Body of pancreas (tissue), 4 donors: ENCODE data around the gene IGF1R. TPM values are rescaled to one million over a fixed set of nuclear protein-coding genes. Genes with fewer than 3 reads are reported as not detected.
A peak's percentile ranks its signal among the peaks of the same experiment; 100 is the strongest.

ENCODE experiments used
- ATAC-seq: fragments of 150-250 bp; one replicate; pipeline ENCODE4 v1.9.1; 2016
- DNase-seq, 4 donors: peaks; one replicate each; pipeline ENCODE4 v3.0.0-alpha.2; 2019
- H3K27ac ChIP-seq, 4 donors: fragments of 200-600 bp; sonication (generic); 1 replicate in 3 of 4; 2 replicates in 1 of 4; pipeline versions ENCODE4 v1.5.1 to v1.6.1; 2016 to 2019; ENCODE audit warnings: mild to moderate bottlenecking in 1 of 4, mixed read lengths in 1 of 4, moderate library complexity in 1 of 4
- H3K27me3 ChIP-seq, 2 donors: fragments of 200-600 bp; sonication (generic); one replicate each; pipeline ENCODE4 v1.6.0; 2016; ENCODE audit warnings: mild to moderate bottlenecking in 1 of 2
- H3K36me3 ChIP-seq, 2 donors: fragments of 200-600 bp; sonication (generic); replicated peaks in 1 of 2; 2 replicates each; pipeline ENCODE4 v1.5.1; 2016; ENCODE audit warnings: low read depth in 2 of 2; ENCODE audit not compliant: insufficient read depth in 1 of 2
- H3K4me1 ChIP-seq: fragments of 200-600 bp; sonication (generic); one replicate; pipeline ENCODE4 v1.6.0; 2016
- H3K4me3 ChIP-seq, 2 donors: fragments of 200-600 bp; sonication (generic); 1 replicate in 1 of 2; 2 replicates in 1 of 2; pipeline ENCODE4 v1.5.1; 2016 to 2019
- H3K9me3 ChIP-seq, 3 donors: fragments of 200-600 bp; sonication (generic); 1 replicate in 2 of 3; 2 replicates in 1 of 3; pipeline ENCODE4 v1.5.1; 2016
- POLR2A ChIP-seq, 3 donors: fragments of 450-650 bp; IDR thresholded peaks; one replicate each; pipeline ENCODE4 v1.6.1; 2016; ENCODE audit warnings: antibody characterized with exemption in 3 of 3, mild to moderate bottlenecking in 2 of 3
- WGBS, 2 donors: methylation state at CpG; one replicate each; pipeline ENCODE4 v1.1.5; 2017; 5-methylcytosine and 5-hydroxymethylcytosine counted together
- intact Hi-C: fragments of 100-400 bp; cut with DNase I; formaldehyde crosslinking; loops from one replicate; pipeline ENCODE4 v1.15.1; 2023
- total RNA-seq, 2 donors: library from RNA; depleted of rRNA; stranded (reverse); fragments of >200 nt; gene quantifications; one replicate each; pipeline ENCODE4 v1.1.0, GENCODE V29; 2016
- TF ChIP-seq, protein P1 (sequence below), 7 experiments: fragments of 450-650 bp in 4 of 7; fragments of 200-600 bp in 3 of 7; sonication (generic) in 3 of 7; IDR thresholded peaks; one replicate each; pipeline ENCODE4 v1.5.1; 2016 to 2019; ENCODE audit warnings: antibody characterized with exemption in 7 of 7

Gene IGF1R
- total RNA-seq, 2 donors from 2014 or later = 34.8 to 55.7 TPM

DNA sequence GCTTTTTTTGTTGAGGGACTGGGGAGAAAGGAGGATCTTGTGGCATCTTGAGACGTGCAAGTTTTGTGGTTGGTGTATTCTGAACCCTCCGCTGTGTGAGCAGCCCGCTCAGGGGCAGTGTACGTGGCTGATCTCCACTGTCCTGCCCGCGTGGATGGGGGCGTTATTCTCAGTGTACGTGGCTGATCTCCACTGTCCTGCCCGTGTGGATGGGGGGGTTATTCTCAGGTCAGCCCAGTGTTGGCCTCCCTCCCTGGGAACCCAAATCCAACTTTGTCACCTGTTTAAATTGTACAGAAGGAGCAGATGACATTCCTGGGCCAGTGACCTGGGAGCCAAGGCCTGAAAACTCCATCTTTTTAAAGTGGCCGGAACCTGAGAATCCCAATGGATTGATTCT, 275.2 kb downstream of the IGF1R start:
- Histone ChIP-seq H3K27me3 (no peaks in the 10 kb centered on the region), H3K36me3 (peaks cover 5 to 6% of the 10 kb centered on the region in 2 donors), H3K4me1 (peaks cover 58% of the 10 kb centered on the region), H3K27ac (peak overlapping the region; percentile 51 to 74 (median 63)), H3K4me3 (no peak overlapping the region), H3K9me3 (no peaks in the 10 kb centered on the region)
- no peak for TF ChIP-seq POLR2A (IDR thresholded peaks at IDR 0.05)
- TF ChIP-seq, protein P1, sequence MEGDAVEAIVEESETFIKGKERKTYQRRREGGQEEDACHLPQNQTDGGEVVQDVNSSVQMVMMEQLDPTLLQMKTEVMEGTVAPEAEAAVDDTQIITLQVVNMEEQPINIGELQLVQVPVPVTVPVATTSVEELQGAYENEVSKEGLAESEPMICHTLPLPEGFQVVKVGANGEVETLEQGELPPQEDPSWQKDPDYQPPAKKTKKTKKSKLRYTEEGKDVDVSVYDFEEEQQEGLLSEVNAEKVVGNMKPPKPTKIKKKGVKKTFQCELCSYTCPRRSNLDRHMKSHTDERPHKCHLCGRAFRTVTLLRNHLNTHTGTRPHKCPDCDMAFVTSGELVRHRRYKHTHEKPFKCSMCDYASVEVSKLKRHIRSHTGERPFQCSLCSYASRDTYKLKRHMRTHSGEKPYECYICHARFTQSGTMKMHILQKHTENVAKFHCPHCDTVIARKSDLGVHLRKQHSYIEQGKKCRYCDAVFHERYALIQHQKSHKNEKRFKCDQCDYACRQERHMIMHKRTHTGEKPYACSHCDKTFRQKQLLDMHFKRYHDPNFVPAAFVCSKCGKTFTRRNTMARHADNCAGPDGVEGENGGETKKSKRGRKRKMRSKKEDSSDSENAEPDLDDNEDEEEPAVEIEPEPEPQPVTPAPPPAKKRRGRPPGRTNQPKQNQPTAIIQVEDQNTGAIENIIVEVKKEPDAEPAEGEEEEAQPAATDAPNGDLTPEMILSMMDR (IDR thresholded peaks at IDR 0.05) = no peak
- DNase-seq = peak in 1 of 4 donors; percentile 37
- 53 to 57% methylated on average over 10 of the region's 10 CpGs for WGBS, 2 donors
- ATAC-seq = peak; percentile 25
- intact Hi-C loops = no loop called here

DNA sequence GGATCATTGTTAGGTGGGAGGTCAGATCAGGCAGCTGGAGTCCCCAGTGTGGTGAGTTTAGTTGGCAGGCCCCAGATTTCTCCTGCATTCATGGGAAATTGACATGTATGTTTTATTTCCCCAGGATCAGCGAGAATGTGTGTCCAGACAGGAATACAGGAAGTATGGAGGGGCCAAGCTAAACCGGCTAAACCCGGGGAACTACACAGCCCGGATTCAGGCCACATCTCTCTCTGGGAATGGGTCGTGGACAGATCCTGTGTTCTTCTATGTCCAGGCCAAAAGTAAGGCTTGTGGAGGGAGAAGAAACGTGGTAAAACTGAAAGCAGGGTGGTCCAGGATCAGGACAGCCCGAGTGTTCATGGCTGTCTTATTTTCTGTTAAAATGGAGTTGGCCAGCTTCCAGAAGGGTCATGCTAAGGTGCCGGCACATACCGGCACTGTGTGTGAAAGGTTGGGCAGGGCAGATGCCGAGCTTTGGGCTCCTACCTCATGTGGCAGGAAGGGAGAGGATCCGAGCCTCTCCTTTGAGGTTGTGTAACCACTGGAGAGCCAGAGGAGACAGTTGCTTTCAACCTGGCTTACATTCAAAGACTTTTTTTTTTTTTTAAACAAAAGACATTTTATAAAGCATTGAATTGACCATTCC, 276.2 kb downstream of the IGF1R start:
- Histone ChIP-seq H3K4me3 (no peak overlapping the region), H3K9me3 (no peaks in the 10 kb centered on the region), H3K36me3 (peaks cover 5 to 8% of the 10 kb centered on the region in 2 donors), H3K4me1 (peaks cover 53% of the 10 kb centered on the region), H3K27ac (peak overlapping the region; percentile 32 to 74 (median 58)), H3K27me3 (no peaks in the 10 kb centered on the region)
- DNase-seq (peak in 1 of 4 donors; percentile 23), ATAC-seq (peak; percentile 15)
- 58% methylated on average over 11 of the region's 11 CpGs for WGBS, 2 donors
- TF ChIP-seq, protein P1 (IDR thresholded peaks at IDR 0.05) = no peak
- TF ChIP-seq POLR2A (IDR thresholded peaks at IDR 0.05) = no peak
- intact Hi-C loops = no loop called here

DNA sequence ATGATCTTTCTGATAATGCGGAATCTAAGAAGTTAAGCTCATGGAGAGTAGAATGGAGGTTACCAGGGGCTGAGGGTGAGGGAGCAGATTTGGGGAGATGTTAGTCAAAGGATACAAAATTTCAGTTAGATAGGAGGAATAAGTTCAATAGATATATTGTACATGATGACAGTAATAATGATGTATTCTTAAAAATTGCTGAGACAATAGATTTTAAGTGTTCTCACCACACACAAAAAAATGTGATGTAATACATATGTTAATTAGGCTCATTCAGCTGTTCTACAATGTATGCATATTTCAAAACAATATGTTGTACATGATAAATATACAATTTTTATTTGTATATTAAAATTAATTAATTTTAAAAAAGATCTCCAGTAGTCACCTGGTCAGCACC, 277.9 kb downstream of the IGF1R start:
- peaks cover 45% of the 10 kb centered on the region for H3K4me1 ChIP-seq
- 95 to 100% methylated on average over 1 of the region's 1 CpG for WGBS, 2 donors
- no peak for DNase-seq
- no peak for TF ChIP-seq POLR2A (IDR thresholded peaks at IDR 0.05)
- TF ChIP-seq, protein P1 (IDR thresholded peaks at IDR 0.05) = no peak
- no peak overlapping the region for H3K27ac ChIP-seq
- no peak overlapping the region for H3K4me3 ChIP-seq
- intact Hi-C loops = no loop called here
- H3K36me3 ChIP-seq = peaks cover 5 to 8% of the 10 kb centered on the region in 2 donors
- no peaks in the 10 kb centered on the region for H3K9me3 ChIP-seq
- H3K27me3 ChIP-seq = no peaks in the 10 kb centered on the region
- no peak for ATAC-seq

DNA sequence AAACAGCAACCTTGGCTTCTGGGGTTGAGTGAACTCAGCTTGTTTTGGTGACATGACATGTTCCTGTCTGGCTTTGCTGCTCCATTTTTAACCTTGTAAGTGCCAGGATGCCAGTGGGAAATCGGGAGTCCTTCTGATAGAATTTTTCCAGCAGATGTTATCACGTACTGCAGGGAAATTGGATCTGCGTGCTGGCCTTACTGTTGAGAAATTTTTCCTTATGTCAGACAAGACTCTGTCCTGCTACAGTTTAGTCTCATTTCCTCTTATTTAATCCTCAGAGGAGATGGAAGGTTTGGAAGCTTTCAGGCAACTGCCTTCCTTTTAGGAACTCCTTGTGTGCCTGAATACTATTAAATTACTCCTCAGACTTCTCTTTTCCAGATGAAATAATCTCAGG, 278.7 kb downstream of the IGF1R start:
- no peak for DNase-seq
- Histone ChIP-seq H3K9me3 (no peaks in the 10 kb centered on the region), H3K4me1 (peaks cover 45% of the 10 kb centered on the region), H3K4me3 (no peak overlapping the region), H3K27me3 (no peaks in the 10 kb centered on the region), H3K36me3 (peaks cover 5 to 9% of the 10 kb centered on the region in 2 donors), H3K27ac (peak overlapping the region in 1 of 4 donors; percentile 10)
- ATAC-seq = no peak
- TF ChIP-seq, protein P1 (IDR thresholded peaks at IDR 0.05) = no peak
- no peak for TF ChIP-seq POLR2A (IDR thresholded peaks at IDR 0.05)
- intact Hi-C loops = no loop called here
- WGBS, 2 donors = 26 to 46% methylated on average over 3 of the region's 3 CpGs

DNA sequence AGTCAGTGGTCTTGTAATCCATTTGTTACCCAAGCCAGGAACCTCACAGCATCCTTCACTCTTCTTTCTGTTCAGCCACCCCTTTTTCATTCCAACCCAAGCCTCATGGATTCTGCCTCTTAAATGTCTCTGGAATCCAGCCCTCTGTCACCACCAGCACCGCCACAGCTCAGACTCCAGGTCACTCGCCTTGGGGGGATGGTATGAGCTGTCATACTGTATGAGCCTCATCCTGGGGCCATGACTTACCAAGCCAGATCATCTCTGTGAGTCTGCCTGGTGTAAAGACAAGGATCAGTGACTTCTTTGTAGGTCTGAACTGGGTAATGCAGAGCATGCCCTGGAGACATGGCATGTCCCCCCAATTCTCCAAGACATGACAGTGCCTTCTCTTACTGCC, 279.7 kb downstream of the IGF1R start:
- DNase-seq = no peak
- Histone ChIP-seq H3K27me3 (no peaks in the 10 kb centered on the region), H3K27ac (no peak overlapping the region), H3K4me3 (no peak overlapping the region), H3K9me3 (no peaks in the 10 kb centered on the region), H3K36me3 (peaks cover 0 to 3% of the 10 kb centered on the region in 2 donors), H3K4me1 (peaks cover 36% of the 10 kb centered on the region)
- 90 to 96% methylated on average over 2 of the region's 2 CpGs for WGBS, 2 donors
- TF ChIP-seq, protein P1 (IDR thresholded peaks at IDR 0.05) = no peak
- no peak for TF ChIP-seq POLR2A (IDR thresholded peaks at IDR 0.05)
- intact Hi-C loops = no loop called here
- ATAC-seq = no peak
